Measurements from ENCODE around the gene ACVR1.
"Not testable (repeated sequence)": the region's sequence is repeated elsewhere in the genome, so short reads cannot be mapped to it uniquely, and the experiment has no call there.

Gene ACVR1

GRCh38 chr2:157830266-157830665 lies 45.9 kb downstream of the ACVR1 start:
- DNase-seq (ENCODE audit: low spot score) = no peak

- no peak for DNase-seq (ENCODE audit: low spot score)
Observed at GRCh38 chr2:157827377-157827776, 48.8 kb downstream of the ACVR1 start.

GRCh38 chr2:157826644-157827043 lies 49.5 kb downstream of the ACVR1 start:
- DNase-seq (ENCODE audit: low spot score) = not testable (repeated sequence)

GRCh38 chr2:157825885-157826284 lies 50.2 kb downstream of the ACVR1 start:
- DNase-seq (ENCODE audit: low spot score) = no peak

- no peak for DNase-seq (ENCODE audit: low spot score)
Observed at GRCh38 chr2:157822993-157823392, 53.1 kb downstream of the ACVR1 start.

- no peak for DNase-seq (ENCODE audit: low spot score)
Observed at GRCh38 chr2:157822533-157822932, 53.6 kb downstream of the ACVR1 start.

- DNase-seq (ENCODE audit: low spot score) = no peak
Observed at GRCh38 chr2:157821519-157822131, 54.5 kb downstream of the ACVR1 start.

GRCh38 chr2:157820193-157820592 lies 55.9 kb downstream of the ACVR1 start:
- DNase-seq (ENCODE audit: low spot score) = no peak

- DNase-seq (ENCODE audit: low spot score) = no peak
Observed at GRCh38 chr2:157819761-157820160, 56.4 kb downstream of the ACVR1 start.

GRCh38 chr2:157818227-157818626 lies 57.9 kb downstream of the ACVR1 start:
- DNase-seq (ENCODE audit: low spot score) = no peak

- no peak for DNase-seq (ENCODE audit: low spot score)
Observed at GRCh38 chr2:157815421-157815820, 60.7 kb downstream of the ACVR1 start.

- DNase-seq (ENCODE audit: low spot score) = no peak
Observed at GRCh38 chr2:157813467-157813866, 62.7 kb downstream of the ACVR1 start.

- DNase-seq (ENCODE audit: low spot score) = no peak
Observed at GRCh38 chr2:157810037-157810436, 66.1 kb downstream of the ACVR1 start.

- no peak for DNase-seq (ENCODE audit: low spot score)
Observed at GRCh38 chr2:157809212-157809611, 66.9 kb downstream of the ACVR1 start.

GRCh38 chr2:157808421-157808820 lies 67.7 kb downstream of the ACVR1 start:
- DNase-seq (ENCODE audit: low spot score) = no peak

GRCh38 chr2:157806426-157807077 lies 69.6 kb downstream of the ACVR1 start:
- no peak for DNase-seq (ENCODE audit: low spot score)

GRCh38 chr2:157805519-157805918 lies 70.6 kb downstream of the ACVR1 start:
- no peak for DNase-seq (ENCODE audit: low spot score)

GRCh38 chr2:157804355-157804754 lies 71.8 kb downstream of the ACVR1 start:
- DNase-seq (ENCODE audit: low spot score) = no peak

- DNase-seq (ENCODE audit: low spot score) = no peak
Observed at GRCh38 chr2:157803952-157804351, 72.2 kb downstream of the ACVR1 start.

GRCh38 chr2:157803476-157803875 lies 72.7 kb downstream of the ACVR1 start:
- DNase-seq (ENCODE audit: low spot score) = no peak

- DNase-seq (ENCODE audit: low spot score) = no peak
Observed at GRCh38 chr2:157800838-157801495, 75.2 kb downstream of the ACVR1 start.

GRCh38 chr2:157793053-157793612 lies 83.0 kb downstream of the ACVR1 start:
- no peak for DNase-seq (ENCODE audit: low spot score)
